Endothelial cell (in vitro differentiated cells): ENCODE results near the gene TRIO. TPM values are rescaled to one million over a fixed set of nuclear protein-coding genes. Genes with fewer than 3 reads are reported as not detected.

Experiments
- DNase-seq: peaks from one replicate; pipeline ENCODE4 v3.0.0; 2021; ENCODE audit warnings: low spot score
- H3K27ac Mint-ChIP-seq: one replicate; pipeline ENCODE4 v1.8.0; 2021; ENCODE audit warnings: mixed read lengths, inconsistent platforms; ENCODE audit not compliant: unreplicated experiment
- H3K27me3 Mint-ChIP-seq: one replicate; pipeline ENCODE4 v1.8.0; 2021; ENCODE audit warnings: mild to moderate bottlenecking, moderate library complexity, mixed read lengths, inconsistent platforms; ENCODE audit not compliant: unreplicated experiment
- H3K36me3 Mint-ChIP-seq: one replicate; pipeline ENCODE4 v1.8.0; 2021; ENCODE audit warnings: mild to moderate bottlenecking, low read depth, mixed read lengths, inconsistent platforms; ENCODE audit not compliant: unreplicated experiment
- H3K4me1 Mint-ChIP-seq: one replicate; pipeline ENCODE4 v1.8.0; 2021; ENCODE audit warnings: mild to moderate bottlenecking, mixed read lengths, inconsistent platforms; ENCODE audit not compliant: unreplicated experiment
- H3K4me3 Mint-ChIP-seq: one replicate; pipeline ENCODE4 v1.8.0; 2021; ENCODE audit warnings: mild to moderate bottlenecking, mixed read lengths, inconsistent platforms; ENCODE audit not compliant: unreplicated experiment
- H3K9me3 Mint-ChIP-seq: one replicate; pipeline ENCODE4 v1.8.0; 2021; ENCODE audit warnings: mixed read lengths, inconsistent platforms; ENCODE audit not compliant: unreplicated experiment
- CTCF ChIP-seq: fragments of 200-600 bp; sonication (generic); IDR thresholded peaks from one replicate; pipeline ENCODE4 v1.5.0; 2021; ENCODE audit warnings: antibody characterized with exemption; ENCODE audit not compliant: unreplicated experiment
- total RNA-seq: library from RNA; stranded (reverse); fragmentation: NEBNext Ultra II Directional; extraction: Animal tissue kit (Norgen Biotek cat#: 25700); gene quantifications from one replicate; pipeline ENCODE4 v1.2.1, GENCODE V29; 2021; ENCODE audit not compliant: unreplicated experiment

Gene TRIO
- total RNA-seq, 1 donor from 2014 or later, result 229 TPM

- H3K4me1 Mint-ChIP-seq, result peaks cover 20% of the 10 kb centered on the region
- H3K27me3 Mint-ChIP-seq, result peaks cover 3% of the 10 kb centered on the region
- TF ChIP-seq CTCF, result no peak
- peak overlapping the region; percentile 2 for H3K4me3 Mint-ChIP-seq
- H3K36me3 Mint-ChIP-seq, result peaks cover 57% of the 10 kb centered on the region
- no peak for DNase-seq
- H3K9me3 Mint-ChIP-seq, result no peaks in the 10 kb centered on the region
- H3K27ac Mint-ChIP-seq, result no peak overlapping the region
Observed at GRCh38 chr5:14370386-14370785, 227.2 kb downstream of the TRIO start.

- Mint-ChIP-seq H3K36me3 (peaks cover 62% of the 10 kb centered on the region), H3K27ac (peak overlapping the region; percentile 67), H3K4me3 (no peak overlapping the region), H3K4me1 (peaks cover 15% of the 10 kb centered on the region), H3K27me3 (no peaks in the 10 kb centered on the region), H3K9me3 (no peaks in the 10 kb centered on the region)
- DNase-seq, result no peak
- no peak for TF ChIP-seq CTCF
Observed at GRCh38 chr5:14373685-14374084, 230.5 kb downstream of the TRIO start.

- Mint-ChIP-seq H3K27me3 (no peaks in the 10 kb centered on the region), H3K27ac (no peak overlapping the region), H3K9me3 (no peaks in the 10 kb centered on the region), H3K4me1 (peaks cover 15% of the 10 kb centered on the region), H3K4me3 (no peak overlapping the region), H3K36me3 (peaks cover 64% of the 10 kb centered on the region)
- TF ChIP-seq CTCF, result no peak
- no peak for DNase-seq
Observed at GRCh38 chr5:14374100-14374499, 231.0 kb downstream of the TRIO start.

GRCh38 chr5:14376789-14377188 is 233.6 kb downstream of the TRIO start:
- no peak for DNase-seq
- Mint-ChIP-seq H3K4me3 (no peak overlapping the region), H3K9me3 (no peaks in the 10 kb centered on the region), H3K27me3 (peaks cover 2% of the 10 kb centered on the region), H3K27ac (no peak overlapping the region), H3K36me3 (peaks cover 70% of the 10 kb centered on the region), H3K4me1 (peaks cover 19% of the 10 kb centered on the region)
- TF ChIP-seq CTCF, result no peak

DNA sequence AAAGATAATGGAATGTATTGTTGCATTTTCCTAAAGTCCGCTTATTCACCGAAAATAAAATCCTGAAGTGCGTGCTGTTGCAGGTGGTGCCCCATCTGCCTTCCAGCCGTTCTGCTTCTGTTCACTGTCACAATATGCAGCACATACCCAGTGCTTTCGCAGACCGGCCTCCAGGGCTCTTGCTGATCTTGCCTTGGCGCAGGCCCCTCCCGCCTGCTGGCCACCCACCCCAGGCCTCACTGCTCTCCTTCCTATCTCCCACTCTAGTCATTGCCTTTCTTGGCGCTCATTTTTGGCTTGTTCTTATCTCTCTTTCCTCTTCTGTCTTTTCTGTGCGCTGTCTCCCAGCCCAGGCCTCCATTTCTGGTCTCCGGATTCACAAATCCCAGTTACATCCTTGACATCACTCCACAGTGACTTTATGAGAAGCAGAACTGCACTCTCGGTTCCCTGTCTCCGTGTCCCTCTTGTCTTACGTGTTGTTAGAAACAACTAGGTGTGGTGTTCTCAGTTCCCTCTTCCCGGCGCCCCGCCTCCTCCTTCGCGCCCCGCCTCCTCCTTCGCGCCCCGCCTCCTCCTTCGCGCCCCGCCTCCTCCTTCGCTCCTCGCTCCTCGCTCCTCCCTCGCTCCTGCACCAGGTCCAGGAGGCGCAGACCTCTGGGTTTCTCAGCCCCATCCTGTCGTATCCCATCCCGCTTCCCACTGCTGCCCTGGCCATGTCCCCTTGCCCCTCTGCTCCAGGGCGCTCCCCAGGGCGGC is 236.8 kb downstream of the TRIO start:
- TF ChIP-seq CTCF, result no peak

More for the DNA sequence above, 236.8 kb downstream of the TRIO start:
- peak overlapping the region; percentile 23 for H3K27ac Mint-ChIP-seq
- peaks cover 12% of the 10 kb centered on the region for H3K4me1 Mint-ChIP-seq
- H3K4me3 Mint-ChIP-seq, result peak overlapping the region; percentile 45
- H3K36me3 Mint-ChIP-seq, result peaks cover 58% of the 10 kb centered on the region
- H3K27me3 Mint-ChIP-seq, result peaks cover 2% of the 10 kb centered on the region
- no peaks in the 10 kb centered on the region for H3K9me3 Mint-ChIP-seq
- DNase-seq, result peak; percentile 37
